Vagina (tissue), 2 donors: ENCODE measurements around the gene LOC128125822.

ENCODE experiments used
- POLR2A ChIP-seq, 2 donors: fragments of 450-650 bp; IDR thresholded peaks; one replicate each; pipeline ENCODE4 v1.6.1; 2017; ENCODE audit warnings: antibody characterized with exemption in 2 of 2, mild to moderate bottlenecking in 2 of 2, moderate library complexity in 2 of 2
- POLR2AphosphoS5 ChIP-seq, 2 donors: sonication (generic); formaldehyde crosslinking; IDR thresholded peaks; one replicate each; pipeline ENCODE4 v1.9.0; 2017; ENCODE audit warnings: antibody characterized with exemption in 2 of 2, mild to moderate bottlenecking in 2 of 2, low read depth in 1 of 2; ENCODE audit not compliant: insufficient read depth in 1 of 2
- TF ChIP-seq, protein P1 (sequence below), 3 experiments: fragments of 450-650 bp in 2 of 3; fragments of 200-600 bp in 1 of 3; sonication (generic) in 1 of 3; IDR thresholded peaks; one replicate each; pipeline ENCODE4 v1.5.1; 2017 to 2019; ENCODE audit warnings: antibody characterized with exemption in 3 of 3, mild to moderate bottlenecking in 2 of 3, moderate library complexity in 2 of 3

DNA sequence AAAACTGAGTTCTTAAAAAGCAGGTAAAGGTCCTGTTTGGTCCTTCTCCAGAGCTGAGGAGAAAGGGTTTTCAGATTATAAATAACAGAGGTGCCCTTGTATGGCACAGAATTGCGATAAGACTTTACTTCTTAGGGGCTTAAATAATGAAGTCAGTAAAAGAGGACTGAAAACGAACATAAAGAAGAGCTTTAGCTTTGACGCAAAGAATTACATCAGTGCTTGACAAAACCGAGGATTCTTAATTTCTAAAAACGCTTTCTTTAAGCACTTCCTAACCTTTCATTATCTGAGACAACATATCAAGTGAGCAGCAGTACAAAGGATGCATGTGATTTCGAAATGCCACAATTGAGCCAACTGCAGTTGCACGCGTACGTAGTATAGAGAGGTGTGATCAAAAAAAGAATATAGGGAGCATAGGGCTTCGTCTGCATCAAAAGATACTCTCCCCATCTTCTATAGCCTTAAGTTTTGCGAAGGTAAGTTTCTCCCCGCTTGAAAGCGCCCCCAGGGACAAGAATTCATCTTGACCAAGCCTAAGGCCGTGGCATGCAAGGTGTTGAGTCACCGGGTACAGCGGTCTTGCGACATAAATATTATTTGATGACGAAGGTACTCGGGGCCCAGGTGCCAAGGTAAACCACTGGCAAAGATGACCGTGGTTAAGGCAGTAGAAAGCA lies 778 bp upstream of the LOC128125822 start:
- TF ChIP-seq, protein P1, sequence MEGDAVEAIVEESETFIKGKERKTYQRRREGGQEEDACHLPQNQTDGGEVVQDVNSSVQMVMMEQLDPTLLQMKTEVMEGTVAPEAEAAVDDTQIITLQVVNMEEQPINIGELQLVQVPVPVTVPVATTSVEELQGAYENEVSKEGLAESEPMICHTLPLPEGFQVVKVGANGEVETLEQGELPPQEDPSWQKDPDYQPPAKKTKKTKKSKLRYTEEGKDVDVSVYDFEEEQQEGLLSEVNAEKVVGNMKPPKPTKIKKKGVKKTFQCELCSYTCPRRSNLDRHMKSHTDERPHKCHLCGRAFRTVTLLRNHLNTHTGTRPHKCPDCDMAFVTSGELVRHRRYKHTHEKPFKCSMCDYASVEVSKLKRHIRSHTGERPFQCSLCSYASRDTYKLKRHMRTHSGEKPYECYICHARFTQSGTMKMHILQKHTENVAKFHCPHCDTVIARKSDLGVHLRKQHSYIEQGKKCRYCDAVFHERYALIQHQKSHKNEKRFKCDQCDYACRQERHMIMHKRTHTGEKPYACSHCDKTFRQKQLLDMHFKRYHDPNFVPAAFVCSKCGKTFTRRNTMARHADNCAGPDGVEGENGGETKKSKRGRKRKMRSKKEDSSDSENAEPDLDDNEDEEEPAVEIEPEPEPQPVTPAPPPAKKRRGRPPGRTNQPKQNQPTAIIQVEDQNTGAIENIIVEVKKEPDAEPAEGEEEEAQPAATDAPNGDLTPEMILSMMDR (IDR thresholded peaks at IDR 0.05): no peak
- TF ChIP-seq POLR2A (IDR thresholded peaks at IDR 0.05): no peak
- peak in 1 of 2 donors; percentile 64 for TF ChIP-seq POLR2AphosphoS5 (IDR thresholded peaks at IDR 0.05; ENCODE audit: insufficient read depth in 1 of 2, low read depth in 1 of 2)
